ENCODE measurements around the gene RFNG.

RFNG gene

DNA sequence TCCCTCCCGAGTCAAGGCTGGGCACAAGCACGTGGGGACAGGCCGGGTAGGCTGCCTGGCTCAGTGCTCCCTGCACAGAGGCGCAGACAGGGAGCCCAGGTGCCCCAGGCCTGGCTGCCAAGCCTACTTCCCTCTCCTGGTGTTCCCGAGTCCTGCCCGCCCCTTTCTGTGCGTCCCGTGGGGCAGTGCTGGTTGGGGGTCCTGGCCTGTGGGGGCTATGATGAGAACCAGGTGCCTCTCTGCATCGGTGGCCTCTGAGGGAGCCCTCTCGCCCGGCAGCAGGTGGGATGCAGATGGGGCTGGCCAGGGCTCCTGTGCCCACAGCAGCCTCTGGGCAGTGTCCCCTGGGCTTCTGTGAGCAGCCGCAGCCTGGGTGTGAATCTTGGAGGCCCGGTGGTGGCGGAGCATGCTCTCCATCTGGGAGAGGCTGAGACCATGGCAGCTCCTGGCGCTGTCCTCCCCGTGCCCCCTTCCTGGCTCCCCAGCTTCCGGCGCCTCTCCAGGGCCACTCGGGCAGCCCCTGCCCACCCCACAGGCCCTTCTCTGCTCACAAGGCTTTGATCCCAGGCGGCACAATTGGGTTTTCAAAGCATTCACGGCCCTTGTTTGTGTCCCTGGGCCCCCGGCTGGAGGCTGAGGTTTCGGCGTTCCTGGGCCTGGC lies 36.2 kb downstream of the RFNG start:
- TF ChIP-seq Cebpa-rat (IDR thresholded peaks at IDR 0.05): no peak
- Histone ChIP-seq H3K36me3 (peaks cover 10 to 29% (median 17%) of the 10 kb centered on the region in 11 experiments; a peak in 20 of 22 replicates), H3K27me3 (peaks cover 6 to 44% (median 30%) of the 10 kb centered on the region in 11 experiments; a peak in 21 of 22 replicates), H3K4me3 (no peak overlapping the region), H4K20me1 (peaks cover 6 to 96% (median 71%) of the 10 kb centered on the region in 11 experiments; a peak in 21 of 22 replicates), H3K9ac (peak overlapping the region in 4 of 11 experiments; percentile 33 to 61 (median 52); a peak in 6 of 22 replicates), H3K9me3 (replicated peaks in 1 of 11) (no peaks in the 10 kb centered on the region), H3K4me2 (peak overlapping the region in 8 of 11 experiments; percentile 64 to 86 (median 76); a peak in 16 of 22 replicates), H3K4me1 (peaks cover 0 to 55% (median 43%) of the 10 kb centered on the region in 10 experiments; a peak in 18 of 20 replicates), H3K27ac (peak overlapping the region in 1 of 11 experiments; percentile 14; a peak in 1 of 22 replicates)

- Histone ChIP-seq H3K9me3 (replicated peaks in 1 of 11) (no peaks in the 10 kb centered on the region), H3K4me3 (no peak overlapping the region), H3K4me1 (peaks cover 0 to 53% (median 43%) of the 10 kb centered on the region in 10 experiments; a peak in 18 of 20 replicates), H3K27ac (peak overlapping the region in 2 of 11 experiments; percentile 9 to 14; a peak in 1 of 22 replicates), H3K36me3 (peaks cover 10 to 25% (median 17%) of the 10 kb centered on the region in 11 experiments; a peak in 20 of 22 replicates), H3K4me2 (peak overlapping the region in 9 of 11 experiments; percentile 44 to 86 (median 75); a peak in 18 of 22 replicates), H3K27me3 (peaks cover 6 to 44% (median 30%) of the 10 kb centered on the region in 11 experiments; a peak in 21 of 22 replicates), H4K20me1 (peaks cover under 1 to 92% (median 66%) of the 10 kb centered on the region in 11 experiments; a peak in 21 of 22 replicates), H3K9ac (peak overlapping the region in 6 of 11 experiments; percentile 11 to 61 (median 50); a peak in 10 of 22 replicates)
- no peak for TF ChIP-seq Cebpa-rat (IDR thresholded peaks at IDR 0.05)
Observed at GRCh38 chr17:82014971-82015310, 36.7 kb downstream of the RFNG start.

GRCh38 chr17:82014432-82014831 lies 37.2 kb downstream of the RFNG start:
- H3K27ac ChIP-seq: peak overlapping the region in 1 of 11 experiments; percentile 9; a peak in 1 of 22 replicates
- H3K27me3 ChIP-seq: peaks cover 6 to 44% (median 30%) of the 10 kb centered on the region in 11 experiments; a peak in 21 of 22 replicates
- peaks cover 0 to 88% (median 61%) of the 10 kb centered on the region in 11 experiments; a peak in 19 of 22 replicates for H4K20me1 ChIP-seq
- H3K4me1 ChIP-seq: peaks cover 0 to 55% (median 43%) of the 10 kb centered on the region in 10 experiments; a peak in 18 of 20 replicates
- H3K9me3 ChIP-seq (replicated peaks in 1 of 11): no peaks in the 10 kb centered on the region
- TF ChIP-seq Cebpa-rat (IDR thresholded peaks at IDR 0.05): no peak
- H3K9ac ChIP-seq: peak overlapping the region in 8 of 11 experiments; percentile 11 to 61 (median 41); a peak in 12 of 22 replicates
- no peak overlapping the region; a peak in 1 of 20 replicates for H3K4me3 ChIP-seq
- H3K4me2 ChIP-seq: peak overlapping the region; percentile 19 to 86 (median 73); a peak in 20 of 22 replicates
- H3K36me3 ChIP-seq: peaks cover 10 to 25% (median 16%) of the 10 kb centered on the region in 11 experiments; a peak in 20 of 22 replicates

- Histone ChIP-seq H3K36me3 (peaks cover 7 to 19% (median 11%) of the 10 kb centered on the region in 11 experiments; a peak in 20 of 22 replicates), H4K20me1 (peaks cover 0 to 88% (median 59%) of the 10 kb centered on the region in 11 experiments; a peak in 19 of 22 replicates), H3K4me3 (no peak overlapping the region; a peak in 1 of 20 replicates), H3K27ac (no peak overlapping the region), H3K9ac (peak overlapping the region in 7 of 11 experiments; percentile 27 to 71 (median 49); a peak in 10 of 22 replicates), H3K4me2 (peak overlapping the region; percentile 19 to 86 (median 73); a peak in 20 of 22 replicates), H3K4me1 (peaks cover 0 to 61% (median 43%) of the 10 kb centered on the region in 10 experiments; a peak in 18 of 20 replicates), H3K9me3 (replicated peaks in 1 of 11) (no peaks in the 10 kb centered on the region), H3K27me3 (peaks cover 6 to 44% (median 30%) of the 10 kb centered on the region in 11 experiments; a peak in 21 of 22 replicates)
- TF ChIP-seq Cebpa-rat (IDR thresholded peaks at IDR 0.05): no peak
Observed at GRCh38 chr17:82013772-82014321, 37.8 kb downstream of the RFNG start.

GRCh38 chr17:82013341-82013740 lies 38.3 kb downstream of the RFNG start:
- Histone ChIP-seq H3K27me3 (peaks cover 6 to 44% (median 30%) of the 10 kb centered on the region in 11 experiments; a peak in 21 of 22 replicates), H3K27ac (no peak overlapping the region), H3K9me3 (replicated peaks in 1 of 11) (no peaks in the 10 kb centered on the region), H3K4me3 (no peak overlapping the region), H4K20me1 (peaks cover 0 to 88% (median 60%) of the 10 kb centered on the region in 11 experiments; a peak in 19 of 22 replicates), H3K36me3 (peaks cover 2 to 14% (median 6%) of the 10 kb centered on the region in 11 experiments; a peak in 17 of 22 replicates), H3K4me2 (peak overlapping the region in 9 of 11 experiments; percentile 44 to 86 (median 75); a peak in 19 of 22 replicates), H3K4me1 (peaks cover 0 to 64% (median 43%) of the 10 kb centered on the region in 10 experiments; a peak in 18 of 20 replicates), H3K9ac (peak overlapping the region in 5 of 11 experiments; percentile 5 to 71 (median 52); a peak in 7 of 22 replicates)
- no peak for TF ChIP-seq Cebpa-rat (IDR thresholded peaks at IDR 0.05)

DNA sequence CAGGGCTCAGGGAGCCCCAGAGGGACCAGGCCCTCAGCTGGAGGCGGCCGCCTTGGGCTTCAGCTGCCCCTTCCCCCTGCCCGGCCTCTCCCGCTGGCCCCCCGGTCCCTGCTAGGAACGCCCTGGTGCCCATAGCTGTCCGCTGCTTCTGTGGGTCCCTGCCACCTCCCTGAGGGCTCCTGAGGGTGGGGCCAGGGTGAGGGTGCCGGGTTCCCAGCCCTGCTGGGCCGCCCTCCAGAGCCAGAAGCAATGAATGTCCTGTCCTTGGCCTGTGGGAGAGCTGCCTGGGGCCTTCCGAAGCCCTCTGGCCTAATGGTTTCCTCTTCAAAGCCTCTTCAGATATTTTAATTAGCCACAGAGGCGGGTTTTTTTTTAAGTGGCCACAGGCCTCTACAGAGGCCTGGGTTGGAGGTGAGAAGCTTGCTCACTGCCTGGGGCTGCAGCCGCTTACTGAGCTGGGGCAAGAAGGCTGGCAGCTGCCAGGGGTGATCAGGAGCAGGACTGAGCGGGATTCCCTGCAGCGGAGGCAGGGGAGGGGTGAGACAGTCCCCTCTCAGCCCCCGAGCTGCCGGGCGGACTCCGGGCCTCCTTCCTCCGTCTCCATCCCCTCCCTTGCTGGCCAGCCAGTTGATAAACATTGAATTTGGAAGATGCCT lies 38.8 kb downstream of the RFNG start:
- Histone ChIP-seq H3K36me3 (peaks cover 0 to 8% (median under 1%) of the 10 kb centered on the region in 11 experiments; a peak in 7 of 22 replicates), H3K9ac (peak overlapping the region in 9 of 11 experiments; percentile 16 to 71 (median 47); a peak in 13 of 22 replicates), H3K4me2 (peak overlapping the region in 10 of 11 experiments; percentile 9 to 86 (median 74); a peak in 19 of 22 replicates), H3K9me3 (replicated peaks in 1 of 11) (no peaks in the 10 kb centered on the region), H3K4me1 (peaks cover 0 to 69% (median 48%) of the 10 kb centered on the region in 10 experiments; a peak in 18 of 20 replicates), H3K27ac (no peak overlapping the region), H3K4me3 (no peak overlapping the region; a peak in 1 of 20 replicates), H4K20me1 (peaks cover 2 to 88% (median 60%) of the 10 kb centered on the region in 11 experiments; a peak in 19 of 22 replicates), H3K27me3 (peaks cover 6 to 47% (median 32%) of the 10 kb centered on the region in 11 experiments; a peak in 21 of 22 replicates)
- no peak for TF ChIP-seq Cebpa-rat (IDR thresholded peaks at IDR 0.05)

- no peak overlapping the region for H3K27ac ChIP-seq
Observed at GRCh38 chr17:82012261-82012639, 39.4 kb downstream of the RFNG start.

More at GRCh38 chr17:82012261-82012639, 39.4 kb downstream of the RFNG start:
- peaks cover 0 to 75% (median 53%) of the 10 kb centered on the region in 10 experiments; a peak in 18 of 20 replicates for H3K4me1 ChIP-seq
- H3K36me3 ChIP-seq: peaks cover 0 to 3% (median 0%) of the 10 kb centered on the region in 11 experiments; a peak in 5 of 22 replicates
- H3K4me3 ChIP-seq: no peak overlapping the region; a peak in 1 of 20 replicates
- peak overlapping the region in 9 of 11 experiments; percentile 16 to 71 (median 47); a peak in 13 of 22 replicates for H3K9ac ChIP-seq
- peaks cover 7 to 88% (median 60%) of the 10 kb centered on the region in 11 experiments; a peak in 19 of 22 replicates for H4K20me1 ChIP-seq
- peaks cover 6 to 52% (median 37%) of the 10 kb centered on the region in 11 experiments; a peak in 21 of 22 replicates for H3K27me3 ChIP-seq
- no peaks in the 10 kb centered on the region for H3K9me3 ChIP-seq (replicated peaks in 1 of 11)
- no peak for TF ChIP-seq Cebpa-rat (IDR thresholded peaks at IDR 0.05)
- H3K4me2 ChIP-seq: peak overlapping the region in 10 of 11 experiments; percentile 33 to 86 (median 74); a peak in 20 of 22 replicates
